GM23338 (cell line): ENCODE measurements around the gene KRT8. TPM values are rescaled to one million over a fixed set of nuclear protein-coding genes. Genes with fewer than 3 reads are reported as not detected.

Experiments used
- ATAC-seq: fragments of 200-7000 bp; cut with Tn5 transposase; 3 replicates; pipeline ENCODE4 v1.9.1; 2020
- DNase-seq: peaks from one replicate; pipeline ENCODE4 v3.0.0-alpha.2; 2015; ENCODE audit warnings: low spot score
- H2AFZ ChIP-seq: fragments of 200-600 bp; sonication (generic); 2 replicates; pipeline ENCODE4 v1.8.0; 2016; ENCODE audit warnings: antibody characterized with exemption, mild to moderate bottlenecking, moderate library complexity
- H3F3A ChIP-seq: fragments of 200-600 bp; sonication (generic); replicated peaks from 2 replicates; pipeline ENCODE4 v1.8.0; 2017; ENCODE audit warnings: antibody characterized with exemption, mixed run types, low read depth
- H3K27ac ChIP-seq: fragments of 200-600 bp; sonication (generic); 2 replicates; pipeline ENCODE4 v1.6.1; 2016; ENCODE audit warnings: low read depth
- H3K27me3 ChIP-seq: fragments of 200-600 bp; sonication (generic); 2 replicates; pipeline ENCODE4 v1.8.0; 2016; ENCODE audit warnings: mild to moderate bottlenecking, mixed run types, moderate library complexity; ENCODE audit not compliant: insufficient read depth
- H3K36me3 ChIP-seq: fragments of 200-600 bp; sonication (generic); 2 replicates; pipeline ENCODE4 v1.8.0; 2016; ENCODE audit warnings: mild to moderate bottlenecking; ENCODE audit not compliant: insufficient read depth
- H3K4me1 ChIP-seq: fragments of 200-600 bp; sonication (generic); 2 replicates; pipeline ENCODE4 v1.8.0; 2016; ENCODE audit warnings: mild to moderate bottlenecking, moderate library complexity; ENCODE audit not compliant: insufficient read depth
- H3K4me2 ChIP-seq: fragments of 200-600 bp; sonication (generic); 2 replicates; pipeline ENCODE4 v1.7.1; 2017; ENCODE audit warnings: mixed run types
- H3K4me3 ChIP-seq: fragments of 200-600 bp; sonication (generic); 2 replicates; pipeline ENCODE4 v1.6.1; 2016; ENCODE audit warnings: mixed run types
- H3K79me2 ChIP-seq: fragments of 200-600 bp; sonication (generic); replicated peaks from 2 replicates; pipeline ENCODE4 v1.8.0; 2017; ENCODE audit warnings: mild to moderate bottlenecking; ENCODE audit not compliant: insufficient read depth
- H3K9me2 ChIP-seq: fragments of 200-600 bp; sonication (generic); 2 replicates; pipeline ENCODE4 v1.8.0; 2017; ENCODE audit not compliant: insufficient read depth
- H4K20me1 ChIP-seq: fragments of 200-600 bp; sonication (generic); replicated peaks from 2 replicates; pipeline ENCODE4 v1.8.0; 2017; ENCODE audit warnings: mild to moderate bottlenecking; ENCODE audit not compliant: insufficient read depth
- H3K27ac Mint-ChIP-seq: 2 replicates; pipeline ENCODE4 v1.8.0; 2020; ENCODE audit warnings: inconsistent platforms, mild to moderate bottlenecking, moderate library complexity, mixed read lengths
- H3K27me3 Mint-ChIP-seq: 3 replicates; pipeline ENCODE4 v1.8.0; 2022; ENCODE audit warnings: low read depth, mild to moderate bottlenecking, moderate library complexity, mixed read lengths, inconsistent platforms; ENCODE audit not compliant: insufficient read depth, poor library complexity
- H3K36me3 Mint-ChIP-seq: 3 replicates; pipeline ENCODE4 v1.8.0; 2021; ENCODE audit warnings: low read depth, mild to moderate bottlenecking, inconsistent platforms, moderate library complexity, mixed read lengths
- H3K4me1 Mint-ChIP-seq: 3 replicates; pipeline ENCODE4 v1.8.0; 2020; ENCODE audit warnings: mild to moderate bottlenecking, inconsistent platforms, mixed read lengths
- H3K4me3 Mint-ChIP-seq: 3 replicates; pipeline ENCODE4 v1.8.0; 2021; ENCODE audit warnings: moderate library complexity, mild to moderate bottlenecking, inconsistent platforms, mixed read lengths
- H3K9me3 Mint-ChIP-seq: 3 replicates; pipeline ENCODE4 v1.8.0; 2020; ENCODE audit warnings: moderate library complexity, mild to moderate bottlenecking, inconsistent platforms, mixed read lengths
- CREB1 ChIP-seq: fragments of 250-450 bp; sonication (Bioruptor Pico); IDR thresholded peaks from 2 replicates; pipeline ENCODE4 v1.5.0; 2020; ENCODE audit warnings: low read depth, mild to moderate bottlenecking, moderate library complexity
- STAT1 ChIP-seq: IDR thresholded peaks from one replicate; pipeline ENCODE4 v1.6.1; 2016; ENCODE audit warnings: antibody characterized with exemption; ENCODE audit not compliant: unreplicated experiment
- ZNF114 ChIP-seq: fragments of 250-450 bp; sonication (Bioruptor Pico); IDR thresholded peaks from 2 replicates; pipeline ENCODE4 v1.5.0; 2020; ENCODE audit warnings: mild to moderate bottlenecking, moderate library complexity
- polyA plus RNA-seq: library from polyadenylated mRNA; unstranded; fragments of >200 nt; fragmentation: Nextera tagmentation; extraction: Ambion mirVana; gene quantifications from 2 replicates; pipeline ENCODE4 v1.2.1, GENCODE V29; 2016
- total RNA-seq: library from RNA; depleted of rRNA; stranded (reverse); fragments of >200 nt; shearing (Covaris generic); gene quantifications from 2 replicates; pipeline ENCODE4 v1.2.3, GENCODE V29; 2014
- TF ChIP-seq, protein P1 (sequence below): IDR thresholded peaks from one replicate; pipeline ENCODE4 v1.6.1; 2018; ENCODE audit warnings: antibody characterized with exemption; ENCODE audit not compliant: unreplicated experiment
- TF ChIP-seq, protein P2 (sequence below), 2 experiments: fragments of 200-600 bp in 1 of 2; sonication (generic) in 1 of 2; conservative IDR thresholded peaks; 2 replicates each; pipeline versions ENCODE4 v1.5.1 to v1.6.1; 2016 to 2017; ENCODE audit warnings: antibody characterized with exemption in 2 of 2, low read depth in 2 of 2, mild to moderate bottlenecking in 2 of 2, moderate library complexity in 1 of 2
- TF ChIP-seq, protein P3 (sequence below): fragments of 250-450 bp; sonication (Bioruptor Pico); IDR thresholded peaks from 2 replicates; pipeline ENCODE4 v1.5.0; 2020; ENCODE audit warnings: mild to moderate bottlenecking, moderate library complexity

Gene KRT8
- total and polyA plus RNA-seq, 2 experiments from 2014 or later: 250 to 322 TPM

DNA sequence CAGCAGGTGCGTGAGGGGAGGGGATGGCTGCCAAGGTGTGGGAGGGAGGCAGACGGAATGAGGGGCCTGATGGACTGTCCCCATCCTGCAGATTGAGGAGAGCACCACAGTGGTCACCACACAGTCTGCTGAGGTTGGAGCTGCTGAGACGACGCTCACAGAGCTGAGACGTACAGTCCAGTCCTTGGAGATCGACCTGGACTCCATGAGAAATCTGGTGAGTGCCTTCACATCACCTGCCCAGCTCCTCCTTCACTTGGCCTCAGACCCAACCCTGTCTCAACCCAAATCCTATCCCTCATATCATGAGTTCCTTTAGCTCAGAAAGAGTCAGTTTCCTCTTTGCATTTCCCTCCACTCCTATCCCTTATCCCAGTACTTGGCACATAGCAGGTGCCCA lies 46.8 kb upstream of the KRT8 start:
- H3K27ac ChIP-seq: no peak overlapping the region
- peak overlapping the region; percentile 96; the same call in 1 of the 2 replicates for H3K4me2 ChIP-seq
- no peaks in the 10 kb centered on the region for H3K9me2 ChIP-seq
- H3F3A ChIP-seq: peaks cover 40% of the 10 kb centered on the region
- peaks cover 31% of the 10 kb centered on the region for H3K36me3 ChIP-seq
- Mint-ChIP-seq H3K9me3 (peaks cover 4% of the 10 kb centered on the region; the same call in 2 of the 3 replicates), H3K4me3 (peak overlapping the region; percentile 100), H3K27me3 (peaks cover 29% of the 10 kb centered on the region), H3K36me3 (peaks cover 43% of the 10 kb centered on the region), H3K4me1 (peaks cover 41% of the 10 kb centered on the region), H3K27ac (no peak overlapping the region)
- H3K4me3 ChIP-seq: peak overlapping the region; percentile 86; the same call in 1 of the 2 replicates
- H2AFZ ChIP-seq: no peak overlapping the region
- H3K4me1 ChIP-seq: peaks cover 28% of the 10 kb centered on the region
- peaks cover 29% of the 10 kb centered on the region for H3K79me2 ChIP-seq
- no peaks in the 10 kb centered on the region for H3K27me3 ChIP-seq
- DNase-seq (no peak), ATAC-seq (no peak)
- peaks cover 36% of the 10 kb centered on the region for H4K20me1 ChIP-seq
- TF ChIP-seq, protein P1, sequence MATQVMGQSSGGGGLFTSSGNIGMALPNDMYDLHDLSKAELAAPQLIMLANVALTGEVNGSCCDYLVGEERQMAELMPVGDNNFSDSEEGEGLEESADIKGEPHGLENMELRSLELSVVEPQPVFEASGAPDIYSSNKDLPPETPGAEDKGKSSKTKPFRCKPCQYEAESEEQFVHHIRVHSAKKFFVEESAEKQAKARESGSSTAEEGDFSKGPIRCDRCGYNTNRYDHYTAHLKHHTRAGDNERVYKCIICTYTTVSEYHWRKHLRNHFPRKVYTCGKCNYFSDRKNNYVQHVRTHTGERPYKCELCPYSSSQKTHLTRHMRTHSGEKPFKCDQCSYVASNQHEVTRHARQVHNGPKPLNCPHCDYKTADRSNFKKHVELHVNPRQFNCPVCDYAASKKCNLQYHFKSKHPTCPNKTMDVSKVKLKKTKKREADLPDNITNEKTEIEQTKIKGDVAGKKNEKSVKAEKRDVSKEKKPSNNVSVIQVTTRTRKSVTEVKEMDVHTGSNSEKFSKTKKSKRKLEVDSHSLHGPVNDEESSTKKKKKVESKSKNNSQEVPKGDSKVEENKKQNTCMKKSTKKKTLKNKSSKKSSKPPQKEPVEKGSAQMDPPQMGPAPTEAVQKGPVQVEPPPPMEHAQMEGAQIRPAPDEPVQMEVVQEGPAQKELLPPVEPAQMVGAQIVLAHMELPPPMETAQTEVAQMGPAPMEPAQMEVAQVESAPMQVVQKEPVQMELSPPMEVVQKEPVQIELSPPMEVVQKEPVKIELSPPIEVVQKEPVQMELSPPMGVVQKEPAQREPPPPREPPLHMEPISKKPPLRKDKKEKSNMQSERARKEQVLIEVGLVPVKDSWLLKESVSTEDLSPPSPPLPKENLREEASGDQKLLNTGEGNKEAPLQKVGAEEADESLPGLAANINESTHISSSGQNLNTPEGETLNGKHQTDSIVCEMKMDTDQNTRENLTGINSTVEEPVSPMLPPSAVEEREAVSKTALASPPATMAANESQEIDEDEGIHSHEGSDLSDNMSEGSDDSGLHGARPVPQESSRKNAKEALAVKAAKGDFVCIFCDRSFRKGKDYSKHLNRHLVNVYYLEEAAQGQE: no peak
- no peak for TF ChIP-seq ZNF114 (CRISPR knock-in tag)
- no peak for TF ChIP-seq STAT1
- TF ChIP-seq CREB1 (CRISPR knock-in tag): no peak
- TF ChIP-seq, protein P2, sequence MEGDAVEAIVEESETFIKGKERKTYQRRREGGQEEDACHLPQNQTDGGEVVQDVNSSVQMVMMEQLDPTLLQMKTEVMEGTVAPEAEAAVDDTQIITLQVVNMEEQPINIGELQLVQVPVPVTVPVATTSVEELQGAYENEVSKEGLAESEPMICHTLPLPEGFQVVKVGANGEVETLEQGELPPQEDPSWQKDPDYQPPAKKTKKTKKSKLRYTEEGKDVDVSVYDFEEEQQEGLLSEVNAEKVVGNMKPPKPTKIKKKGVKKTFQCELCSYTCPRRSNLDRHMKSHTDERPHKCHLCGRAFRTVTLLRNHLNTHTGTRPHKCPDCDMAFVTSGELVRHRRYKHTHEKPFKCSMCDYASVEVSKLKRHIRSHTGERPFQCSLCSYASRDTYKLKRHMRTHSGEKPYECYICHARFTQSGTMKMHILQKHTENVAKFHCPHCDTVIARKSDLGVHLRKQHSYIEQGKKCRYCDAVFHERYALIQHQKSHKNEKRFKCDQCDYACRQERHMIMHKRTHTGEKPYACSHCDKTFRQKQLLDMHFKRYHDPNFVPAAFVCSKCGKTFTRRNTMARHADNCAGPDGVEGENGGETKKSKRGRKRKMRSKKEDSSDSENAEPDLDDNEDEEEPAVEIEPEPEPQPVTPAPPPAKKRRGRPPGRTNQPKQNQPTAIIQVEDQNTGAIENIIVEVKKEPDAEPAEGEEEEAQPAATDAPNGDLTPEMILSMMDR (conservative IDR thresholded peaks at IDR 0.05; ENCODE audit: low read depth in 2 of 2): no peak
- TF ChIP-seq, protein P3, sequence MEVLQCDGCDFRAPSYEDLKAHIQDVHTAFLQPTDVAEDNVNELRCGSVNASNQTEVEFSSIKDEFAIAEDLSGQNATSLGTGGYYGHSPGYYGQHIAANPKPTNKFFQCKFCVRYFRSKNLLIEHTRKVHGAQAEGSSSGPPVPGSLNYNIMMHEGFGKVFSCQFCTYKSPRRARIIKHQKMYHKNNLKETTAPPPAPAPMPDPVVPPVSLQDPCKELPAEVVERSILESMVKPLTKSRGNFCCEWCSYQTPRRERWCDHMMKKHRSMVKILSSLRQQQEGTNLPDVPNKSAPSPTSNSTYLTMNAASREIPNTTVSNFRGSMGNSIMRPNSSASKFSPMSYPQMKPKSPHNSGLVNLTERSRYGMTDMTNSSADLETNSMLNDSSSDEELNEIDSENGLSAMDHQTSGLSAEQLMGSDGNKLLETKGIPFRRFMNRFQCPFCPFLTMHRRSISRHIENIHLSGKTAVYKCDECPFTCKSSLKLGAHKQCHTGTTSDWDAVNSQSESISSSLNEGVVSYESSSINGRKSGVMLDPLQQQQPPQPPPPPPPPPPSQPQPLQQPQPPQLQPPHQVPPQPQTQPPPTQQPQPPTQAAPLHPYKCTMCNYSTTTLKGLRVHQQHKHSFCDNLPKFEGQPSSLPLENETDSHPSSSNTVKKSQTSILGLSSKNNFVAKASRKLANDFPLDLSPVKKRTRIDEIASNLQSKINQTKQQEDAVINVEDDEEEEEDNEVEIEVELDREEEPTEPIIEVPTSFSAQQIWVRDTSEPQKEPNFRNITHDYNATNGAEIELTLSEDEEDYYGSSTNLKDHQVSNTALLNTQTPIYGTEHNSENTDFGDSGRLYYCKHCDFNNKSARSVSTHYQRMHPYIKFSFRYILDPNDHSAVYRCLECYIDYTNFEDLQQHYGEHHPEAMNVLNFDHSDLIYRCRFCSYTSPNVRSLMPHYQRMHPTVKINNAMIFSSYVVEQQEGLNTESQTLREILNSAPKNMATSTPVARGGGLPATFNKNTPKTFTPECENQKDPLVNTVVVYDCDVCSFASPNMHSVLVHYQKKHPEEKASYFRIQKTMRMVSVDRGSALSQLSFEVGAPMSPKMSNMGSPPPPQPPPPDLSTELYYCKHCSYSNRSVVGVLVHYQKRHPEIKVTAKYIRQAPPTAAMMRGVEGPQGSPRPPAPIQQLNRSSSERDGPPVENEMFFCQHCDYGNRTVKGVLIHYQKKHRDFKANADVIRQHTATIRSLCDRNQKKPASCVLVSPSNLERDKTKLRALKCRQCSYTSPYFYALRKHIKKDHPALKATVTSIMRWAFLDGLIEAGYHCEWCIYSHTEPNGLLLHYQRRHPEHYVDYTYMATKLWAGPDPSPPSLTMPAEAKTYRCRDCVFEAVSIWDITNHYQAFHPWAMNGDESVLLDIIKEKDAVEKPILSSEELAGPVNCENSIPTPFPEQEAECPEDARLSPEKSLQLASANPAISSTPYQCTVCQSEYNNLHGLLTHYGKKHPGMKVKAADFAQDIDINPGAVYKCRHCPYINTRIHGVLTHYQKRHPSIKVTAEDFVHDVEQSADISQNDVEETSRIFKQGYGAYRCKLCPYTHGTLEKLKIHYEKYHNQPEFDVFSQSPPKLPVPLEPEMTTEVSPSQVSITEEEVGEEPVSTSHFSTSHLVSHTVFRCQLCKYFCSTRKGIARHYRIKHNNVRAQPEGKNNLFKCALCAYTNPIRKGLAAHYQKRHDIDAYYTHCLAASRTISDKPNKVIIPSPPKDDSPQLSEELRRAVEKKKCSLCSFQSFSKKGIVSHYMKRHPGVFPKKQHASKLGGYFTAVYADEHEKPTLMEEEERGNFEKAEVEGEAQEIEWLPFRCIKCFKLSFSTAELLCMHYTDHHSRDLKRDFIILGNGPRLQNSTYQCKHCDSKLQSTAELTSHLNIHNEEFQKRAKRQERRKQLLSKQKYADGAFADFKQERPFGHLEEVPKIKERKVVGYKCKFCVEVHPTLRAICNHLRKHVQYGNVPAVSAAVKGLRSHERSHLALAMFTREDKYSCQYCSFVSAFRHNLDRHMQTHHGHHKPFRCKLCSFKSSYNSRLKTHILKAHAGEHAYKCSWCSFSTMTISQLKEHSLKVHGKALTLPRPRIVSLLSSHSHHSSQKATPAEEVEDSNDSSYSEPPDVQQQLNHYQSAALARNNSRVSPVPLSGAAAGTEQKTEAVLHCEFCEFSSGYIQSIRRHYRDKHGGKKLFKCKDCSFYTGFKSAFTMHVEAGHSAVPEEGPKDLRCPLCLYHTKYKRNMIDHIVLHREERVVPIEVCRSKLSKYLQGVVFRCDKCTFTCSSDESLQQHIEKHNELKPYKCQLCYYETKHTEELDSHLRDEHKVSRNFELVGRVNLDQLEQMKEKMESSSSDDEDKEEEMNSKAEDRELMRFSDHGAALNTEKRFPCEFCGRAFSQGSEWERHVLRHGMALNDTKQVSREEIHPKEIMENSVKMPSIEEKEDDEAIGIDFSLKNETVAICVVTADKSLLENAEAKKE: no peak
